GM18508 (cell line): Measurements from ENCODE around the gene CHIC2.

ENCODE experiments used
- ATAC-seq: cut with Tn5 transposase; IDR thresholded peaks from one replicate; pipeline ENCODE4 v1.9.1; 2021; ENCODE audit warnings: moderate number of reproducible peaks; ENCODE audit not compliant: insufficient read depth, unreplicated experiment

CHIC2 gene

GRCh38 chr4:54093324-54094240 is 29.2 kb upstream of the CHIC2 start:
- no peak for ATAC-seq

GRCh38 chr4:54092405-54093323 is 28.3 kb upstream of the CHIC2 start:
- ATAC-seq = no peak

- peak; percentile 84 for ATAC-seq
These were observed 27.4 kb upstream of the CHIC2 start for GRCh38 chr4:54091637-54092404.

- ATAC-seq = no peak
These were observed 26.6 kb upstream of the CHIC2 start for GRCh38 chr4:54090804-54091623.

- ATAC-seq = no peak
These were observed 26.0 kb upstream of the CHIC2 start for GRCh38 chr4:54090404-54090803.

- no peak for ATAC-seq
These were observed 25.5 kb upstream of the CHIC2 start for GRCh38 chr4:54089875-54090274.

GRCh38 chr4:54085284-54085683 is 20.9 kb upstream of the CHIC2 start:
- no peak for ATAC-seq

GRCh38 chr4:54082168-54082567 is 17.8 kb upstream of the CHIC2 start:
- no peak for ATAC-seq

GRCh38 chr4:54077812-54078211 is 13.4 kb upstream of the CHIC2 start:
- ATAC-seq = no peak

GRCh38 chr4:54076673-54077072 is 12.3 kb upstream of the CHIC2 start:
- ATAC-seq = no peak

GRCh38 chr4:54074381-54074780 is 10.0 kb upstream of the CHIC2 start:
- ATAC-seq = no peak

GRCh38 chr4:54073271-54073880 is 9.0 kb upstream of the CHIC2 start:
- no peak for ATAC-seq

GRCh38 chr4:54067166-54067565 is 2.8 kb upstream of the CHIC2 start:
- ATAC-seq = no peak

GRCh38 chr4:54066718-54067129 is 2.3 kb upstream of the CHIC2 start:
- ATAC-seq = no peak

- ATAC-seq = no peak
These were observed 1.6 kb upstream of the CHIC2 start for GRCh38 chr4:54066088-54066415.

- ATAC-seq = no peak
These were observed 1.1 kb upstream of the CHIC2 start for GRCh38 chr4:54065282-54066087.

- ATAC-seq = peak; percentile 12
These were observed 578 bp downstream of the CHIC2 start for GRCh38 chr4:54063737-54064316.

GRCh38 chr4:54063229-54063628 is 1.2 kb downstream of the CHIC2 start:
- no peak for ATAC-seq
